ENCODE measurements around the gene OGFOD3. TPM values are rescaled to one million over a fixed set of nuclear protein-coding genes. Genes with fewer than 3 reads are reported as not detected.

The OGFOD3 gene
- total RNA-seq, 2 donors from 2014 or later: 26.4 to 32.4 TPM

GRCh38 chr17:82424001-82424862, 5.8 kb upstream of the OGFOD3 start:
- peak in 1 of 2 donors; percentile 54 for TF ChIP-seq CTCF (IDR thresholded peaks at IDR 0.05)
- Histone ChIP-seq H3K27ac (no peak overlapping the region), H3K4me1 (peaks cover 0 to 7% of the 10 kb centered on the region in 2 donors), H3K36me3 (no peaks in the 10 kb centered on the region), H3K4me3 (no peak overlapping the region), H3K9me3 (peaks cover 0 to 8% of the 10 kb centered on the region in 2 donors), H3K27me3 (no peaks in the 10 kb centered on the region)
- no peak for DNase-seq (ENCODE audit: low spot score)

- peaks cover 0 to 8% of the 10 kb centered on the region in 2 donors for H3K9me3 ChIP-seq
- no peak for TF ChIP-seq CTCF (IDR thresholded peaks at IDR 0.05)
- no peak overlapping the region for H3K4me3 ChIP-seq
- no peak overlapping the region for H3K27ac ChIP-seq
- no peaks in the 10 kb centered on the region for H3K36me3 ChIP-seq
- no peak for DNase-seq (ENCODE audit: low spot score)
- H3K27me3 ChIP-seq: no peaks in the 10 kb centered on the region
- H3K4me1 ChIP-seq: peaks cover 0 to 20% of the 10 kb centered on the region in 2 donors
These were observed 1.2 kb upstream of the OGFOD3 start for GRCh38 chr17:82419540-82419939.

- Histone ChIP-seq H3K27ac (no peak overlapping the region), H3K36me3 (no peaks in the 10 kb centered on the region), H3K4me1 (peaks cover 0 to 25% of the 10 kb centered on the region in 2 donors), H3K27me3 (no peaks in the 10 kb centered on the region), H3K4me3 (no peak overlapping the region), H3K9me3 (no peaks in the 10 kb centered on the region)
- DNase-seq (ENCODE audit: low spot score): no peak
- TF ChIP-seq CTCF (IDR thresholded peaks at IDR 0.05): no peak
These were observed 1.6 kb downstream of the OGFOD3 start for GRCh38 chr17:82416771-82417170.

- H3K4me1 ChIP-seq: peaks cover 0 to 25% of the 10 kb centered on the region in 2 donors
- TF ChIP-seq CTCF (IDR thresholded peaks at IDR 0.05): no peak
- DNase-seq (ENCODE audit: low spot score): no peak
- H3K27ac ChIP-seq: no peak overlapping the region
- H3K27me3 ChIP-seq: no peaks in the 10 kb centered on the region
- H3K36me3 ChIP-seq: no peaks in the 10 kb centered on the region
- no peak overlapping the region for H3K4me3 ChIP-seq
- no peaks in the 10 kb centered on the region for H3K9me3 ChIP-seq
These were observed 2.1 kb downstream of the OGFOD3 start for GRCh38 chr17:82416264-82416663.

GRCh38 chr17:82415786-82416185, 2.6 kb downstream of the OGFOD3 start:
- no peak for TF ChIP-seq CTCF (IDR thresholded peaks at IDR 0.05)
- Histone ChIP-seq H3K27ac (no peak overlapping the region), H3K4me3 (no peak overlapping the region), H3K9me3 (no peaks in the 10 kb centered on the region), H3K36me3 (no peaks in the 10 kb centered on the region), H3K4me1 (peaks cover 0 to 25% of the 10 kb centered on the region in 2 donors), H3K27me3 (no peaks in the 10 kb centered on the region)
- no peak for DNase-seq (ENCODE audit: low spot score)
